Stimulated activated CD8-positive, alpha-beta memory T cell treated with anti-CD3 and anti-CD28 coated beads, Interleukin-12 subunit alpha, Interleukin-12 subunit beta, amount 100 ng/mL, for 1 hour (primary cell): Measurements from ENCODE around the gene B4GALT1.

ENCODE experiments used
- DNase-seq: peaks from one replicate; pipeline ENCODE4 v3.0.0-alpha.2; 2020; ENCODE audit warnings: low read depth

The B4GALT1 gene

GRCh38 chr9:33139421-33140228 is 27.5 kb downstream of the B4GALT1 start:
- no peak for DNase-seq

GRCh38 chr9:33138768-33139167 is 28.4 kb downstream of the B4GALT1 start:
- DNase-seq = no peak

GRCh38 chr9:33137781-33138264 is 29.3 kb downstream of the B4GALT1 start:
- DNase-seq = no peak

GRCh38 chr9:33136721-33137670 is 30.1 kb downstream of the B4GALT1 start:
- no peak for DNase-seq

- no peak for DNase-seq
Measured at GRCh38 chr9:33135470-33135958, 31.6 kb downstream of the B4GALT1 start.

GRCh38 chr9:33135031-33135461 is 32.1 kb downstream of the B4GALT1 start:
- DNase-seq = no peak

GRCh38 chr9:33133186-33133585 is 34.0 kb downstream of the B4GALT1 start:
- DNase-seq = no peak

- DNase-seq = no peak
Measured at GRCh38 chr9:33131790-33132772, 35.1 kb downstream of the B4GALT1 start.

GRCh38 chr9:33130961-33131789 is 36.0 kb downstream of the B4GALT1 start:
- DNase-seq = no peak

- no peak for DNase-seq
Measured at GRCh38 chr9:33129886-33130881, 37.0 kb downstream of the B4GALT1 start.

- DNase-seq = no peak
Measured at GRCh38 chr9:33129251-33129885, 37.8 kb downstream of the B4GALT1 start.

GRCh38 chr9:33128570-33128969 is 38.6 kb downstream of the B4GALT1 start:
- DNase-seq = no peak

GRCh38 chr9:33127881-33128280 is 39.3 kb downstream of the B4GALT1 start:
- no peak for DNase-seq

GRCh38 chr9:33125871-33126823 is 41.0 kb downstream of the B4GALT1 start:
- DNase-seq = no peak

- DNase-seq = no peak
Measured at GRCh38 chr9:33125461-33125860, 41.7 kb downstream of the B4GALT1 start.

GRCh38 chr9:33124751-33125381 is 42.3 kb downstream of the B4GALT1 start:
- no peak for DNase-seq

- no peak for DNase-seq
Measured at GRCh38 chr9:33124046-33124445, 43.1 kb downstream of the B4GALT1 start.
